COLO668 (cell line): ENCODE measurements around the gene TYK2.
A peak's percentile ranks its signal among the peaks of the same experiment; 100 is the strongest.

Experiments
- DNase-seq: peaks from one replicate; lab custom pipeline; 2025; ENCODE audit not compliant: unreplicated experiment; lab: John Stamatoyannopoulos, UW

TYK2 gene

GRCh38 chr19:10316229-10317044, 63.9 kb downstream of the TYK2 start:
- DNase-seq = no peak

DNA sequence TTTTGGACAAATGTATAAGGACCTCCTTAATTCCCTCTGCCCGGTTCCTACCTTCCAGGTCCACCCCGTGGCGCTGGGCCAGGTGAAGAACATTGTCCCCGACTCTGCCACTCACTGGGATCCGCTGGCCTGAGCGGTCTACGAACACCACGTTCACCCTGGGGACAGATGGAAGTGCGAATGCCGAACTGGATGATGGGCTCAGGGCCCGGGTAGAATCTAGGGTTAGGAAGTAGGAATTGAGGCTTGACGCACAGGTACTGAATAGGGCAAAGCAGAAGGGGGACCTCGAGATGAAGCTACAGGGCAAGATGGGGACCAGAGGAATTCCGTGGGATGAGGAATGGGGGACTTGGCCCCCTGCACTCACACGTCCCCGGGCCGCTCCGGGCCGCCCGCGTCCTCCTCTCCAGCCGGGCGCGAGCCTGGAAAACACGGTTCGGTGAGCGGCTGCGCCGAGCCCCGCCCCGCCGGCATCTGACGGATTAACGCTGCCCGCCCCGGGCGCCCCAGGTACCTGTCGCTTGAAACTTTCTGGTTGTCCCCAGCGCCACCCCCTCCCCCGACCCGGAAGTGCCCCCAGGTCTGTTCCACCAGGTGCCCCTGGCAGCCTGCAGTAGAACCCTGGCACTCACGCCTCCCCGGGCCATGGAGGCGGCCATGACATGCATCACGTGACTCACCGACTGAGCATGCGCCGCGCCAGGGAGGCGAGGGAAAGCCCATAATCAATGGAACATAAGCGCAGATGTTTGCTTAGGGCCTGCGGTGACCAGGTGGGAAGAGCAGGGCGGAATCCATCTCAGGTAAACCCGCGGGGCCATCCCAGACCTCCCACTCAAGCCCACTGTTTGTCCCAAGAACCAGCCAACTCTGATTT, 64.8 kb downstream of the TYK2 start, which contains the start of gene FDX2:
Gene FDX2, minus strand, starts transcription at position 681 of the 880 bp plus-strand sequence. Its CDS starts 19 bp downstream, at position 662.
- DNase-seq = peak; percentile 96

GRCh38 chr19:10309423-10309822, 70.9 kb downstream of the TYK2 start, which contains the start of gene ZGLP1:
Gene ZGLP1, minus strand, starts transcription at chr19:10309815.
- DNase-seq = no peak

- DNase-seq = no peak
Measured at GRCh38 chr19:10306327-10306726, 74.0 kb downstream of the TYK2 start.

GRCh38 chr19:10305139-10305806, 75.1 kb downstream of the TYK2 start:
- no peak for DNase-seq
